Thyroid gland (tissue), 4 donors: Measurements from ENCODE around the gene DTNB.

Experiments
- POLR2A ChIP-seq, 2 donors: fragments of 450-650 bp; IDR thresholded peaks; one replicate each; pipeline ENCODE4 v1.6.1; 2017; ENCODE audit warnings: antibody characterized with exemption in 2 of 2, mild to moderate bottlenecking in 2 of 2, moderate library complexity in 1 of 2
- TF ChIP-seq, protein P1 (sequence below), 6 experiments: fragments of 200-600 bp in 3 of 6; fragments of 450-650 bp in 3 of 6; sonication (generic) in 3 of 6; IDR thresholded peaks; one replicate each; pipeline ENCODE4 v1.5.1; 2016 to 2019; ENCODE audit warnings: antibody characterized with exemption in 6 of 6, mild to moderate bottlenecking in 2 of 6, inconsistent platforms in 1 of 6, moderate library complexity in 1 of 6

DNA sequence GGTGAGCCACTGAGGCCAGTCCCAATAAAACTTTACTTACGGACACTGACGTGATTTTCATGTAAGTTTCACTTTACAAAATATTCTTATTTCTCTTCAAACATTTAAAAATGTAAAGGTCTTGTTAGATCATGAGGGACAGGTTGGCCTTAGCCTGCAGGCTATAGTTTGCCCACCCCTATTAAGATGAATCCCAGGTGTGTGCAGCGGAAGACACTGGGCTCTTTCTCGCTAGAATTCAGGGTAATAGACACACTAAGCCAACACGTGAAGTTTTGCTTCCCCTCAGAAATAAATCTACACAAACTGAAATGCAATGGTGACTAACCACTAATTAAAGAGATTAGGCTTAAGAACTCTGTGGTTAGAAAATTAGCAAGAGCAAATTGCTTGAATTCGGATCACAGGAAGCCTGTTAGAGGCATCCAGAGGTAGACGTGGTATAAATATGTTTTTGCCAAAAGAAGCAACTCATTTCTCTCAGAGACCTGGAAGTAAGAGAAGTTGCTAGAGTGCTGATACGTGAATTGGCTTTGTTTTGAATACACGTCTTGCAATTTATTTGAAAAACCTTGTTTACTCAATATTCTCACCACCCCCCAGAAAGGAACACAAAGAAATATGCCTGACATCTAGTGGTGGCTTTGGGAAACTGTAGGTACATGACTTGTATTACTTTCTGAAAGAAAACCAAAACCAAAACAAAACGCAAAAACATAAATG, 151.6 kb downstream of the DTNB start:
- TF ChIP-seq, protein P1, sequence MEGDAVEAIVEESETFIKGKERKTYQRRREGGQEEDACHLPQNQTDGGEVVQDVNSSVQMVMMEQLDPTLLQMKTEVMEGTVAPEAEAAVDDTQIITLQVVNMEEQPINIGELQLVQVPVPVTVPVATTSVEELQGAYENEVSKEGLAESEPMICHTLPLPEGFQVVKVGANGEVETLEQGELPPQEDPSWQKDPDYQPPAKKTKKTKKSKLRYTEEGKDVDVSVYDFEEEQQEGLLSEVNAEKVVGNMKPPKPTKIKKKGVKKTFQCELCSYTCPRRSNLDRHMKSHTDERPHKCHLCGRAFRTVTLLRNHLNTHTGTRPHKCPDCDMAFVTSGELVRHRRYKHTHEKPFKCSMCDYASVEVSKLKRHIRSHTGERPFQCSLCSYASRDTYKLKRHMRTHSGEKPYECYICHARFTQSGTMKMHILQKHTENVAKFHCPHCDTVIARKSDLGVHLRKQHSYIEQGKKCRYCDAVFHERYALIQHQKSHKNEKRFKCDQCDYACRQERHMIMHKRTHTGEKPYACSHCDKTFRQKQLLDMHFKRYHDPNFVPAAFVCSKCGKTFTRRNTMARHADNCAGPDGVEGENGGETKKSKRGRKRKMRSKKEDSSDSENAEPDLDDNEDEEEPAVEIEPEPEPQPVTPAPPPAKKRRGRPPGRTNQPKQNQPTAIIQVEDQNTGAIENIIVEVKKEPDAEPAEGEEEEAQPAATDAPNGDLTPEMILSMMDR (IDR thresholded peaks at IDR 0.05): peak; percentile 65 to 95 (median 86)
- TF ChIP-seq POLR2A (IDR thresholded peaks at IDR 0.05): no peak
